Activated CD4-positive, alpha-beta T cell treated with anti-CD3 and anti-CD28 coated beads, Interleukin-2, amount 50 U/mL, for 24 hours (primary cell): ENCODE data around the gene FUT4.

Source experiments
- DNase-seq, 2 donors: peaks; one replicate each; pipeline ENCODE4 v3.0.0-alpha.2; 2020; ENCODE audit warnings: low read depth in 1 of 2, low spot score in 1 of 2

Gene FUT4

DNA sequence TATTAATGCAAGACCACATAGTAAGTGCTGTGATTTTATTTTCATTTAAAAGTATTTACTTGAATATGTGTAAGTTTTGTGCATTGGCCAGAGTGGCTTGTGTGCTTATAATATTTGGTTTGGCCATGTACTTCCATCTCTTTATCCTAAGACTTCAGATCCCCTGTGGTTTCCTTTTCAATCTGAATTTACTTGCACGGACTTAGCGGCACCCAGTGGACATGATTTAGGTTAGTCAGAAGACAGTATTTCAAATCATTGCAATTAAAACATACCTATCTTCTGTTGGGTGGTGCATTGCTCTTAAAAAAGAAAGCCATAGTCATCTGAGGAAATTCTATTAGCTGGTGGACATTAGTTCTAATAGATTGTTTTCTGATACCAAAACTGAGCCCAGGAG lies 54.2 kb downstream of the FUT4 start:
- no peak for DNase-seq
